GM18909 (cell line): Measurements from ENCODE around the gene CRYGC.

Experiments
- ATAC-seq: cut with Tn5 transposase; IDR thresholded peaks from one replicate; pipeline ENCODE4 v1.9.1; 2021; ENCODE audit warnings: mild to moderate bottlenecking; ENCODE audit not compliant: unreplicated experiment, poor library complexity

CRYGC gene

GRCh38 chr2:208098267-208098666 lies 31.4 kb downstream of the CRYGC start:
- no peak for ATAC-seq

GRCh38 chr2:208097801-208098200 lies 31.8 kb downstream of the CRYGC start:
- ATAC-seq = no peak

- ATAC-seq = no peak
These were observed 32.3 kb downstream of the CRYGC start for GRCh38 chr2:208097313-208097712.

GRCh38 chr2:208096080-208096479 lies 33.5 kb downstream of the CRYGC start:
- ATAC-seq = no peak

- ATAC-seq = no peak
These were observed 36.5 kb downstream of the CRYGC start for GRCh38 chr2:208093128-208093527.

GRCh38 chr2:208092093-208092832 lies 37.4 kb downstream of the CRYGC start:
- ATAC-seq = no peak

- ATAC-seq = no peak
These were observed 39.2 kb downstream of the CRYGC start for GRCh38 chr2:208090420-208090819.

- no peak for ATAC-seq
These were observed 43.6 kb downstream of the CRYGC start for GRCh38 chr2:208086029-208086428.

- no peak for ATAC-seq
These were observed 45.8 kb downstream of the CRYGC start for GRCh38 chr2:208083807-208084206.
